HG03457 (cell line): ENCODE results near the gene NARF.
"Not testable (repeated sequence)": the region's sequence is repeated elsewhere in the genome, so short reads cannot be mapped to it uniquely, and the experiment has no call there.

ENCODE experiments used
- ATAC-seq: cut with Tn5 transposase; IDR thresholded peaks from one replicate; pipeline ENCODE4 v1.9.1; 2021; ENCODE audit warnings: moderate number of reproducible peaks; ENCODE audit not compliant: unreplicated experiment

NARF gene

DNA sequence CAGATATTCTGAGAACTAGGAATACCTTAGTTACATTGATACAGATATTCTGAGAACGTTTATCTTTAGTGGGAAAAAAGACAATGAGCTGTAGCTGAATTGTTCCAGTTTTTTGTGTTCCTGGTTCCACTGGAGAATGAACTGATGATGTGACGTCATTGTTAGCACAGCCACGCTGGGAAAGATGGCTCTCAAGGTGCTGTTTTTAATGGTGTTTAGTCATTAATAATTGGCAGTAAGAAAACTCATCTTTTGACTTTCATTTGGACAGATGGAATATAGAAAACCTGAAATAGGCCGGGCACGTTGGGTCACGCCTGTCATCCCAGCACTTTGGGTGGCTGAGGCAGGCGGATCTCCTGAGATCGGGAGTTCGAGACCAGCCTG, 71.4 kb downstream of the NARF start:
- no peak for ATAC-seq

- no peak for ATAC-seq
Observed at GRCh38 chr17:82531431-82531881, 72.9 kb downstream of the NARF start.

DNA sequence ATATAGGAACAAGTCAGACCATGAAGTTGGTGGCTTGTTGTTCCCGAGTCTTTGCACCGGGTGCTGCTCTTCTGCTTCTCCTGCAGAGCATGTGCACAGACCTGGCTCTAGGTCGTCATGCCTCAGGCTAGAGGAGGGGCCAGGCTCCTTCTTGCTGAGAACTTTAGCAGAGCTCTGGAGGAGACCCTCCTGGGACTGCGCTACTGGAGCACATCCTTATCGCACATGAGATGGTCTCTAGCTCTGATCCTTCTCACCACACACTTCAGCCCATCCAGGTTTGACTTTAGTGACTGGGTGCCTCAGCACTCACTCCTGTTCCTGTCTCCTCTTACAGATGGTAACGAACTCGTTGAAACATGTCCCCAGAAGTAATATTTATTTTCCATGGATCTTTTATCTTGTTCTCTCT, 75.9 kb downstream of the NARF start:
- ATAC-seq = no peak

DNA sequence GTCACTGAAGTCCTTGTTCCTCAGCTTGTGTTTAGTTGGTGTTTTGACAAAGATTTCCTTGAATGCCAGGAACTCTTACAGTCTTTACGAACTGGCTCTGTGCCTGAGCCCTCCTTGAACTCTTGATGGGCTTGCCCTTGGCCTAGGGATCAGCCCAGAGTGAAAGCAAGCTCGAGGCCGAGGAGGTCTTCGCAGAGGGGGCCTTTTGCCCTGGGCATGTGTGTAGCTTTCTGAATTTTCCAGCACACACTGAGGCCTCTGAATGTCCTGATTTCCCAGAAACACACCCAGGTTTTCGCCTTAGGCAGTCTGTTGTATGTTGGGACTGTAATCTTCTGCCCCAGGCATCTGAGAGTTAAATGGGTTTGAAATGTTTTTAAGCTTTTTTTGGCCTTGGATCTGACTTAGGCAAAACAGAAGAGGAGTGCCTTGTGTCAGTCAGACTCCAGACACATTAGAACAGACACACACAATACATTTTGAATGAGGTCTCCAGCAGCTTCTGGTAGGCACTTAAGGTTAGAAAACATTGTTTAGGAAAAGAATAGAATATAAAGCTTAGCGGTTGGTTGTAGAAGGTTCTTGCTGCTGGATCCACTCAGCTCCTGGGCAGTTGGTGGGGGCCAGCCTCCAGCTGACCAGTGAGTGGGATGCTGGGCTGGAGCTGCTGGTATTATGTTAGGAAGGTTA, 78.1 kb downstream of the NARF start:
- no peak for ATAC-seq

DNA sequence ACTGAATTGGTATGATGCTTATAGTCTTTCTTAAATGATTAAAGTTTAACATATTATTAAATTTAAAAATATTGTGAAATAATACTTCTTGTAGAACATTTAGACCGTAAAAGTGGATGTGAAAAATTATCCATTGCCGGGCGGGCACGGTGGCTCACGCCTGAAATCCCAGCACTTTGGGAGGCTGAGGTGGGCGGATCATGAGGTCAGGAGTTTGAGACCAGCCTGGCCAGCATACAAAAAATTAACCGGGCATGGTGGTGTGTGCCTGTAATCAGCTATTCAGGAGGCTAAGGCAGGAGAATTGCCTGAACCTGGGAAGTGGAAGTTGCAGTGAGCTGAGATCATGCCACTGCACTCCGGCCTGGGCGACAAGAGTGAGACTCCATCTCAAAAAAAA, 78.7 kb downstream of the NARF start:
- ATAC-seq = not testable (repeated sequence)

DNA sequence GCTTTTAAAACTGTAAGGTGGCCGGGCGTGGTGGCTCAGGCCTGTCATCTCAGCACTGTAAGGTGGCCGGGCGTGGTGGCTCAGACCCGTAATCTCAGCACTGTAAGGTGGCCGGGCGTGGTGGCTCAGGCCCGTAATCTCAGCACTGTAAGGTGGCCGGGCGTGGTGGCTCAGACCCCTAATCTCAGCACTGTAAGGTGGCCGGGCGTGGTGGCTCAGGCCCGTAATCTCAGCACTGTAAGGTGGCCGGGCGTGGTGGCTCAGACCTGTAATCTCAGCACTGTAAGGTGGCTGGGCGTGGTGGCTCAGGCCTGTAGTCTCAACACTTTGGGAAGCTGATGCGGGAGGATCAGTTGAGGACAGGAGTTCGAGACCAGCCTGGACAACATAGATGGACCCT, 80.5 kb downstream of the NARF start:
- not testable (repeated sequence) for ATAC-seq
